Upper lobe of left lung (tissue), 4 donors: ENCODE results near the gene NPC2.

ENCODE experiments used
- CTCF ChIP-seq, 6 experiments: fragments of 450-650 bp in 4 of 6; fragments of 200-600 bp in 2 of 6; sonication (generic) in 2 of 6; IDR thresholded peaks; one replicate each; pipeline ENCODE4 v1.5.1; 2016 to 2019; ENCODE audit warnings: antibody characterized with exemption in 6 of 6
- POLR2AphosphoS5 ChIP-seq, 2 donors: sonication (generic); formaldehyde crosslinking; IDR thresholded peaks; one replicate each; pipeline ENCODE4 v1.5.1; 2017; ENCODE audit warnings: antibody characterized with exemption in 2 of 2

DNA sequence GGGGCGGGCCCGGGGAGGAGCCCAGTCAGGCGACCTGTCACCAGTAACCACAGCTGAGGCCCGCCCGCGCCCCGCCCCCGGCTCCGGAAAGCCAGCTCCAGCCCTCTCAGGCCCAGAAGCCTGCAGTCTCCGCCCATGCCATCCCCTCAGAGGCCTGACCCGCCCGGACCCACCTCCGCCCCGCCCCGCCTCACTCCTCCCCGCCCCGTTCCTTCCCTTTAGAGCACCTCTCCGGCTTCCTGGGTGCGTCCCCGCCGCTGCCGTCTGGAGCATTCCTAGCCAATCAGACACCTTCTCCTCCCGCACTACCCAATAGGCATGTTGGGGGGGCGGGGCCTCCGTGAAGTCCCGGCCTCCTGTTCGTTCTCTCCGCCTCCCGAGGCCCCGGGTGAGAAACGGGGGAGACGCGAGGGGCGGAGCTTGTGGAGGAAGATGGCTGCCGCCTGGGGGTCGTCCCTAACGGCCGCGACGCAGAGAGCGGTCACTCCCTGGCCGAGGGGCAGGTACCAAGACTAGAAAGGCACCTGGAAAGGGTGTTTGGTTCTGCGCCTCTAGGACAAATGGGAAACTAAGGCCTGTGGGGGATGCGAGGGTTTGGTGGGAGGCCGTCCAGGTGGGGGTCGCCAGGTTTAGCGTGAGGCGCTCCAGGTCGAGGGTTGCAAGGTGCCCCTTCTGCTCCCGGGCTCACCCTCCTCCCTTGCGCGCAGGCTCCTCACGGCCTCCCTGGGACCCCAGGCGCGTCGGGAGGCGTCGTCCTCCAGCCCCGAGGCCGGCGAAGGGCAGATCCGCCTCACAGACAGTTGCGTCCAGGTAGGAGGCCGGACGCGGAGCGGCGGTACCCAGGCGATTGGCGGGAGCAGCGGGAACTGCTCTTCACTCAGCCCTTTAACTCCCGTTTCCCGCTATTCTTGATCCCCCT lies 497 bp upstream of the NPC2 start, which contains the start of gene ISCA2:
- TF ChIP-seq CTCF (IDR thresholded peaks at IDR 0.05) (peak in 1 of 6 experiments; percentile 34), POLR2AphosphoS5 (IDR thresholded peaks at IDR 0.05) (peak; percentile 47 to 84)
